ENCODE data around the gene ACP2.
A peak's percentile ranks its signal among the peaks of the same experiment; 100 is the strongest.
"Not testable (repeated sequence)": the region's sequence is repeated elsewhere in the genome, so short reads cannot be mapped to it uniquely, and the experiment has no call there.

The ACP2 gene

GRCh38 chr11:47220401-47220821 lies 28.2 kb downstream of the ACP2 start:
- H3K4me3 Mint-ChIP-seq = peak overlapping the region; percentile 42
- H3K27me3 Mint-ChIP-seq (ENCODE audit: low read depth) = no peaks in the 10 kb centered on the region
- H3K36me3 Mint-ChIP-seq (ENCODE audit: low read depth) = peaks cover 58% of the 10 kb centered on the region
- no peak for DNase-seq (ENCODE audit: low spot score)
- H3K27ac Mint-ChIP-seq = peak overlapping the region; percentile 72
- H3K9me3 Mint-ChIP-seq = no peaks in the 10 kb centered on the region
- peaks cover 43% of the 10 kb centered on the region for H3K4me1 Mint-ChIP-seq (ENCODE audit: low read depth)

GRCh38 chr11:47216121-47216798 lies 32.4 kb downstream of the ACP2 start:
- Mint-ChIP-seq H3K27ac (peak overlapping the region; percentile 99), H3K4me1 (ENCODE audit: low read depth) (peaks cover 38% of the 10 kb centered on the region), H3K27me3 (ENCODE audit: low read depth) (no peaks in the 10 kb centered on the region), H3K9me3 (no peaks in the 10 kb centered on the region), H3K36me3 (ENCODE audit: low read depth) (peaks cover 40% of the 10 kb centered on the region), H3K4me3 (peak overlapping the region; percentile 97)
- peak; percentile 79 for DNase-seq (ENCODE audit: low spot score)

- H3K9me3 Mint-ChIP-seq = no peaks in the 10 kb centered on the region
- DNase-seq (ENCODE audit: low spot score) = no peak
- peaks cover 34% of the 10 kb centered on the region for H3K4me1 Mint-ChIP-seq (ENCODE audit: low read depth)
- peak overlapping the region; percentile 97 for H3K4me3 Mint-ChIP-seq
- peak overlapping the region; percentile 99 for H3K27ac Mint-ChIP-seq
- peaks cover 36% of the 10 kb centered on the region for H3K36me3 Mint-ChIP-seq (ENCODE audit: low read depth)
- H3K27me3 Mint-ChIP-seq (ENCODE audit: low read depth) = no peaks in the 10 kb centered on the region
Measured at GRCh38 chr11:47215366-47215910, 33.2 kb downstream of the ACP2 start.

- H3K27me3 Mint-ChIP-seq (ENCODE audit: low read depth) = no peaks in the 10 kb centered on the region
- H3K4me1 Mint-ChIP-seq (ENCODE audit: low read depth) = peaks cover 27% of the 10 kb centered on the region
- H3K36me3 Mint-ChIP-seq (ENCODE audit: low read depth) = peaks cover 31% of the 10 kb centered on the region
- peak; percentile 86 for DNase-seq (ENCODE audit: low spot score)
- no peaks in the 10 kb centered on the region for H3K9me3 Mint-ChIP-seq
- peak overlapping the region; percentile 97 for H3K4me3 Mint-ChIP-seq
- H3K27ac Mint-ChIP-seq = peak overlapping the region; percentile 100
Measured at GRCh38 chr11:47213950-47214565, 34.6 kb downstream of the ACP2 start.

- H3K36me3 Mint-ChIP-seq (ENCODE audit: low read depth) = peaks cover 23% of the 10 kb centered on the region
- peaks cover 19% of the 10 kb centered on the region for H3K4me1 Mint-ChIP-seq (ENCODE audit: low read depth)
- H3K9me3 Mint-ChIP-seq = no peaks in the 10 kb centered on the region
- no peak for DNase-seq (ENCODE audit: low spot score)
- no peak overlapping the region for H3K27ac Mint-ChIP-seq
- H3K4me3 Mint-ChIP-seq = no peak overlapping the region
- H3K27me3 Mint-ChIP-seq (ENCODE audit: low read depth) = no peaks in the 10 kb centered on the region
Measured at GRCh38 chr11:47212938-47213337, 35.7 kb downstream of the ACP2 start.

- Mint-ChIP-seq H3K9me3 (no peaks in the 10 kb centered on the region), H3K27me3 (ENCODE audit: low read depth) (no peaks in the 10 kb centered on the region), H3K27ac (no peak overlapping the region), H3K4me3 (no peak overlapping the region), H3K36me3 (ENCODE audit: low read depth) (no peaks in the 10 kb centered on the region), H3K4me1 (ENCODE audit: low read depth) (peaks cover 6% of the 10 kb centered on the region)
- no peak for DNase-seq (ENCODE audit: low spot score)
Measured at GRCh38 chr11:47208628-47209027, 40.0 kb downstream of the ACP2 start.

- not testable (repeated sequence) for H3K36me3 Mint-ChIP-seq (ENCODE audit: low read depth); H3K4me3 Mint-ChIP-seq; DNase-seq (ENCODE audit: low spot score); H3K9me3 Mint-ChIP-seq; H3K27me3 Mint-ChIP-seq (ENCODE audit: low read depth); H3K4me1 Mint-ChIP-seq (ENCODE audit: low read depth); H3K27ac Mint-ChIP-seq
Measured at GRCh38 chr11:47208008-47208552, 40.5 kb downstream of the ACP2 start.

GRCh38 chr11:47207459-47207858 lies 41.2 kb downstream of the ACP2 start:
- Mint-ChIP-seq H3K27me3 (ENCODE audit: low read depth) (no peaks in the 10 kb centered on the region), H3K4me3 (no peak overlapping the region), H3K4me1 (ENCODE audit: low read depth) (peaks cover 4% of the 10 kb centered on the region), H3K27ac (no peak overlapping the region), H3K36me3 (ENCODE audit: low read depth) (no peaks in the 10 kb centered on the region), H3K9me3 (no peaks in the 10 kb centered on the region)
- DNase-seq (ENCODE audit: low spot score) = no peak

- not testable (repeated sequence) for H3K9me3 Mint-ChIP-seq; H3K27me3 Mint-ChIP-seq (ENCODE audit: low read depth)
Measured at GRCh38 chr11:47206577-47206976, 42.0 kb downstream of the ACP2 start.

GRCh38 chr11:47204637-47204989 lies 44.0 kb downstream of the ACP2 start:
- no peaks in the 10 kb centered on the region for H3K9me3 Mint-ChIP-seq
- peaks cover 7% of the 10 kb centered on the region for H3K27me3 Mint-ChIP-seq (ENCODE audit: low read depth)
- H3K27ac Mint-ChIP-seq = no peak overlapping the region

More at GRCh38 chr11:47206577-47206976, 42.0 kb downstream of the ACP2 start:
- H3K4me1 Mint-ChIP-seq (ENCODE audit: low read depth); H3K27ac Mint-ChIP-seq; H3K36me3 Mint-ChIP-seq (ENCODE audit: low read depth); DNase-seq (ENCODE audit: low spot score); H3K4me3 Mint-ChIP-seq: not testable (repeated sequence)

GRCh38 chr11:47202576-47202975 lies 46.0 kb downstream of the ACP2 start:
- Mint-ChIP-seq H3K4me1 (ENCODE audit: low read depth) (peaks cover 4% of the 10 kb centered on the region), H3K36me3 (ENCODE audit: low read depth) (no peaks in the 10 kb centered on the region), H3K9me3 (no peaks in the 10 kb centered on the region), H3K4me3 (no peak overlapping the region), H3K27me3 (ENCODE audit: low read depth) (peaks cover 10% of the 10 kb centered on the region), H3K27ac (no peak overlapping the region)
- DNase-seq (ENCODE audit: low spot score) = no peak

More at GRCh38 chr11:47204637-47204989, 44.0 kb downstream of the ACP2 start:
- no peak overlapping the region for H3K4me3 Mint-ChIP-seq
- peaks cover 4% of the 10 kb centered on the region for H3K4me1 Mint-ChIP-seq (ENCODE audit: low read depth)
- no peaks in the 10 kb centered on the region for H3K36me3 Mint-ChIP-seq (ENCODE audit: low read depth)
- DNase-seq (ENCODE audit: low spot score) = no peak

- H3K4me3 Mint-ChIP-seq = no peak overlapping the region
- no peak overlapping the region for H3K27ac Mint-ChIP-seq
- no peaks in the 10 kb centered on the region for H3K36me3 Mint-ChIP-seq (ENCODE audit: low read depth)
- H3K4me1 Mint-ChIP-seq (ENCODE audit: low read depth) = peaks cover 4% of the 10 kb centered on the region
- no peaks in the 10 kb centered on the region for H3K9me3 Mint-ChIP-seq
- DNase-seq (ENCODE audit: low spot score) = no peak
- peaks cover 13% of the 10 kb centered on the region for H3K27me3 Mint-ChIP-seq (ENCODE audit: low read depth)
Measured at GRCh38 chr11:47201015-47201414, 47.6 kb downstream of the ACP2 start.

GRCh38 chr11:47198161-47198560 lies 50.5 kb downstream of the ACP2 start:
- H3K27ac Mint-ChIP-seq; H3K4me1 Mint-ChIP-seq (ENCODE audit: low read depth); H3K4me3 Mint-ChIP-seq; H3K36me3 Mint-ChIP-seq (ENCODE audit: low read depth); H3K9me3 Mint-ChIP-seq; DNase-seq (ENCODE audit: low spot score): not testable (repeated sequence)
- H3K27me3 Mint-ChIP-seq (ENCODE audit: low read depth) = peaks cover 15% of the 10 kb centered on the region

GRCh38 chr11:47192111-47192510 lies 56.5 kb downstream of the ACP2 start:
- H3K36me3 Mint-ChIP-seq (ENCODE audit: low read depth) = no peaks in the 10 kb centered on the region
- H3K27ac Mint-ChIP-seq = no peak overlapping the region
- peaks cover 32% of the 10 kb centered on the region for H3K27me3 Mint-ChIP-seq (ENCODE audit: low read depth)
- no peaks in the 10 kb centered on the region for H3K9me3 Mint-ChIP-seq
- H3K4me1 Mint-ChIP-seq (ENCODE audit: low read depth) = peaks cover 3% of the 10 kb centered on the region
- H3K4me3 Mint-ChIP-seq = no peak overlapping the region
- DNase-seq (ENCODE audit: low spot score) = no peak
